HL-60 (cell line): ENCODE data around the gene GTF2H1.

Experiments
- DNase-seq, 2 experiments: peaks; one replicate each; pipeline ENCODE4 v3.0.0-alpha.2; 2010 to 2020; ENCODE audit warnings: low read depth in 1 of 2, low spot score in 1 of 2
- H3K27ac ChIP-seq: fragments of 250-450 bp; sonication (Bioruptor Pico); replicated peaks from 2 replicates; pipeline ENCODE4 v1.5.1; 2020; ENCODE audit warnings: mild to moderate bottlenecking, moderate library complexity
- H3K27me3 ChIP-seq: fragments of 250-450 bp; sonication (Bioruptor Pico); 2 replicates; pipeline ENCODE4 v1.5.1; 2021; ENCODE audit warnings: mild to moderate bottlenecking, moderate library complexity; ENCODE audit not compliant: insufficient read depth, poor library complexity, severe bottlenecking
- H3K4me3 ChIP-seq: replicated peaks from 2 replicates; pipeline ENCODE4 v1.5.1; 2011; ENCODE audit warnings: mild to moderate bottlenecking, control low read depth, low read length; ENCODE audit not compliant: insufficient read depth
- CTCF ChIP-seq: IDR thresholded peaks from one replicate; pipeline ENCODE4 v1.5.1; 2011; ENCODE audit warnings: low read length, control low read depth, inconsistent platforms; ENCODE audit not compliant: insufficient read depth
- GABPA ChIP-seq: IDR thresholded peaks from 2 replicates; pipeline ENCODE4 v1.6.1; 2012; ENCODE audit warnings: low read depth
- POLR2AphosphoS5 ChIP-seq: IDR thresholded peaks from 2 replicates; pipeline ENCODE4 v1.6.1; 2012; ENCODE audit warnings: low read depth
- SPI1 ChIP-seq: IDR thresholded peaks from 2 replicates; pipeline ENCODE4 v1.6.1; 2012; ENCODE audit warnings: low read depth, mild to moderate bottlenecking, borderline replicate concordance
- TF ChIP-seq, protein P1 (sequence below): IDR thresholded peaks from 2 replicates; pipeline ENCODE4 v1.6.1; 2012; ENCODE audit warnings: low read depth; ENCODE audit not compliant: insufficient replicate concordance

The GTF2H1 gene

DNA sequence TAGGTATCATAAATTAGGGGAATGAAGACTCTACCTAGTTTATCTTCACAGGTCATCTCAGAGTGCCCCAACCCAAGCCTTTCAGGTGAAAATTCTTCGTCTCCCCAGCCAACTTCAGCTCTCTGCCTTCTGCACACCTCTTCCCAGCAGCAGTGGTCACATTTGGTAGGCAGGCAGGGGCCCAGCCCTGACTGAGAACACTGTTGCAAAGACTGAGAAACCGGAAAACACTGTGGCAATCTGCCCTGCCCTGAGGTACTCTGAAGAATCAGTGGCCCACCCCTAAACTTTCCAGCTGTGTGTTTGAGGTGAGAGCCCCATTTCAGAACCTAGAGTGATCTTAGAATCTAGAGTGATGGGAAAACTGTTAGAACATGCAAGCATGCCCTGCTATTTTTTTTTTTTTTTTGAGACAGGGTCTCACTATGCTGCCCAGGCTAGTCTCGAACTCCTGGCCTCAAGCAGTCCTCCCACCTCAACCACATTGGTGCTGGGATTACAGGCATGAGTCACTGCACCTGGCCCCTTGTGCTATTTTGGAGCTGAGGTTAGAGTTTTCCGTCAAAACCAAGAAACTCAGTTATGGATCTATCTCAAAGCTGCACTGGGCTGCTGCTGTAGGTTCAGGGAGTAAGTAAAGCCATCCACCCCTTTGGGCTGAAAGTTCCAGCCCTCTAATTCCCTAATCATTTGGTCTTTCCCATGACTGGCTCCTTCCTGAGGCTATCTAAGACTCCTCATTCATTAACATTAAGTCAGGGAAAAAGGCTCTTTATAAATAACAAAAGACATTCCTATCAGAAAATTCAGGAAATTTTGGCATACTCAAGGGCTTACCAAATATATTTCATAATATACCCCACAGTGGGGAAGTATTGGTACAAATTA lies 70.3 kb downstream of the GTF2H1 start:
- H3K27ac ChIP-seq: peak overlapping the region; percentile 44
- H3K27me3 ChIP-seq: no peaks in the 10 kb centered on the region
- H3K4me3 ChIP-seq: no peak overlapping the region
- DNase-seq: peak in 1 of 2 experiments; percentile 74
- TF ChIP-seq SPI1: no peak
- TF ChIP-seq CTCF: no peak
- TF ChIP-seq GABPA: no peak
- TF ChIP-seq, protein P1, sequence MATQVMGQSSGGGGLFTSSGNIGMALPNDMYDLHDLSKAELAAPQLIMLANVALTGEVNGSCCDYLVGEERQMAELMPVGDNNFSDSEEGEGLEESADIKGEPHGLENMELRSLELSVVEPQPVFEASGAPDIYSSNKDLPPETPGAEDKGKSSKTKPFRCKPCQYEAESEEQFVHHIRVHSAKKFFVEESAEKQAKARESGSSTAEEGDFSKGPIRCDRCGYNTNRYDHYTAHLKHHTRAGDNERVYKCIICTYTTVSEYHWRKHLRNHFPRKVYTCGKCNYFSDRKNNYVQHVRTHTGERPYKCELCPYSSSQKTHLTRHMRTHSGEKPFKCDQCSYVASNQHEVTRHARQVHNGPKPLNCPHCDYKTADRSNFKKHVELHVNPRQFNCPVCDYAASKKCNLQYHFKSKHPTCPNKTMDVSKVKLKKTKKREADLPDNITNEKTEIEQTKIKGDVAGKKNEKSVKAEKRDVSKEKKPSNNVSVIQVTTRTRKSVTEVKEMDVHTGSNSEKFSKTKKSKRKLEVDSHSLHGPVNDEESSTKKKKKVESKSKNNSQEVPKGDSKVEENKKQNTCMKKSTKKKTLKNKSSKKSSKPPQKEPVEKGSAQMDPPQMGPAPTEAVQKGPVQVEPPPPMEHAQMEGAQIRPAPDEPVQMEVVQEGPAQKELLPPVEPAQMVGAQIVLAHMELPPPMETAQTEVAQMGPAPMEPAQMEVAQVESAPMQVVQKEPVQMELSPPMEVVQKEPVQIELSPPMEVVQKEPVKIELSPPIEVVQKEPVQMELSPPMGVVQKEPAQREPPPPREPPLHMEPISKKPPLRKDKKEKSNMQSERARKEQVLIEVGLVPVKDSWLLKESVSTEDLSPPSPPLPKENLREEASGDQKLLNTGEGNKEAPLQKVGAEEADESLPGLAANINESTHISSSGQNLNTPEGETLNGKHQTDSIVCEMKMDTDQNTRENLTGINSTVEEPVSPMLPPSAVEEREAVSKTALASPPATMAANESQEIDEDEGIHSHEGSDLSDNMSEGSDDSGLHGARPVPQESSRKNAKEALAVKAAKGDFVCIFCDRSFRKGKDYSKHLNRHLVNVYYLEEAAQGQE: no peak
- no peak for TF ChIP-seq POLR2AphosphoS5

- Histone ChIP-seq H3K27ac (peak overlapping the region; percentile 94), H3K27me3 (no peaks in the 10 kb centered on the region), H3K4me3 (peak overlapping the region; percentile 65)
- DNase-seq: no peak
- TF ChIP-seq, protein P1: no peak
- TF ChIP-seq POLR2AphosphoS5 (no peak), SPI1 (no peak), CTCF (no peak), GABPA (no peak)
These were observed 71.4 kb downstream of the GTF2H1 start for GRCh38 chr11:18393581-18394274.

GRCh38 chr11:18394275-18394927 lies 72.0 kb downstream of the GTF2H1 start, which contains the start of gene LDHA:
TSS of gene LDHA (plus strand) at chr11:18394563. CDS start at chr11:18396843, 2,280 bp downstream.
- no peaks in the 10 kb centered on the region for H3K27me3 ChIP-seq
- DNase-seq: peak; percentile 97 to 98
- H3K27ac ChIP-seq: peak within 1 kb of the TSS; percentile 94
- TF ChIP-seq, protein P1: peak; percentile 76
- TF ChIP-seq SPI1 (no peak), CTCF (no peak), POLR2AphosphoS5 (peak; percentile 99), GABPA (no peak)
- peak within 1 kb of the TSS; percentile 65 for H3K4me3 ChIP-seq
